HG02610 (cell line): ENCODE data around the gene EVI2B.
"Not testable (repeated sequence)": the region's sequence is repeated elsewhere in the genome, so short reads cannot be mapped to it uniquely, and the experiment has no call there.

ENCODE experiments used
- ATAC-seq: cut with Tn5 transposase; IDR thresholded peaks from one replicate; pipeline ENCODE4 v1.9.1; 2021; ENCODE audit warnings: mild to moderate bottlenecking, moderate library complexity; ENCODE audit not compliant: unreplicated experiment

EVI2B gene

DNA sequence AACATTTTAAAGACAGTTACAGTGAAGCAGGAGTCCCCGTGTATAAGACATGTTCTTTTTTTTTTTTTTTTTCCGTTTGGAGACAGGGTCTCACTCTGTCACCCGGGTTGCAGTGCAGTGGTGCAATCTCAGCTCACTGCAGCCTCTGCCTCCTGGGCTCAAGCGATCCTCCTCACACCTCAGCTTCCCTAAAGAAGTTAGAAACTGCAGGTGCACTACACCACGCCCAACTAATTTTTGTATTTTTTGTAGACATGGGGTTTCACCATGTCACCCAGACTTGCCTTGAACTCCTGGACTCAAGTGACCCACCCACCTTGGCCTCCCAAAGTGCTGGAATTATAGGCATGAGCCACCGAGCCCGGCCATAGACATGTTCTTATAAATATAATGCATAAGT, 3.0 kb downstream of the EVI2B start:
- no peak for ATAC-seq

DNA sequence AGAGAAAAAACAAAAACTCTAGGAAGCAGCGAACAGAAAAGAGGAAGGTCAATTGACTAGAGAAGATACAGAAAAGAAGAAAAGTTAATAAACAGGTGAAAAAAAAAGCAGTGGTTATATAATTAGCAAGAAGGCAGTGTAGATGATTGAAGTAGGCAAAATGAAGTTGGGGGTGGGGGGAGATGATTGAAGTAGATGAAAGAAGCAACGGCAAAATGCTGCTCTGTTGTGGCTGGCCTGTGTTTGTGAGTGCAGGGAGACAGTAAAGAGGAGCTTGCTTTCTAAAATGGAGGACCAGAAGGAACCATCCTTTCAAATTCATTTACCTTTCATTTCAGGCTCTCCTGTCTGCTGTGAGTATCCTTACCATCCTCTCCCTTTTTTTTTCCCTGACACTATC, 3.6 kb downstream of the EVI2B start:
- ATAC-seq, result no peak

DNA sequence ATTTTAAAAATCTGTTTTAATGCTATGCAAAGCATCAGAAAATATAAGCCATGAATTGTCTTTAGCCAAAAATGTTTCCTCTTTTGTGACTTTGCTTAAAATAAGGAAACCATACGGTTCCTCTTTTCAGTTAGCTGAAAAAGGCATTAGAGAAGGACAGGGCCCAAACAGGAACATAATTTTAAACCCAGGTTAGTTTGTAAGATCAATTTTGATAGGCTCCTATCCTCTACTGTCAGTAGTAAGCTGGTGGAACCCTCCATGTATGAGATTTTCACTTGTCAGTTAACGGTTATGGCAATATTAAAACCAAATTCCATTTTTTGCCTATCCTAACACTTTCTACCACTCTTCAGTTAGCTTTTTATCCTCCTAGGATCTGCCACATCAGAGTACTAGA, 4.3 kb downstream of the EVI2B start:
- no peak for ATAC-seq

DNA sequence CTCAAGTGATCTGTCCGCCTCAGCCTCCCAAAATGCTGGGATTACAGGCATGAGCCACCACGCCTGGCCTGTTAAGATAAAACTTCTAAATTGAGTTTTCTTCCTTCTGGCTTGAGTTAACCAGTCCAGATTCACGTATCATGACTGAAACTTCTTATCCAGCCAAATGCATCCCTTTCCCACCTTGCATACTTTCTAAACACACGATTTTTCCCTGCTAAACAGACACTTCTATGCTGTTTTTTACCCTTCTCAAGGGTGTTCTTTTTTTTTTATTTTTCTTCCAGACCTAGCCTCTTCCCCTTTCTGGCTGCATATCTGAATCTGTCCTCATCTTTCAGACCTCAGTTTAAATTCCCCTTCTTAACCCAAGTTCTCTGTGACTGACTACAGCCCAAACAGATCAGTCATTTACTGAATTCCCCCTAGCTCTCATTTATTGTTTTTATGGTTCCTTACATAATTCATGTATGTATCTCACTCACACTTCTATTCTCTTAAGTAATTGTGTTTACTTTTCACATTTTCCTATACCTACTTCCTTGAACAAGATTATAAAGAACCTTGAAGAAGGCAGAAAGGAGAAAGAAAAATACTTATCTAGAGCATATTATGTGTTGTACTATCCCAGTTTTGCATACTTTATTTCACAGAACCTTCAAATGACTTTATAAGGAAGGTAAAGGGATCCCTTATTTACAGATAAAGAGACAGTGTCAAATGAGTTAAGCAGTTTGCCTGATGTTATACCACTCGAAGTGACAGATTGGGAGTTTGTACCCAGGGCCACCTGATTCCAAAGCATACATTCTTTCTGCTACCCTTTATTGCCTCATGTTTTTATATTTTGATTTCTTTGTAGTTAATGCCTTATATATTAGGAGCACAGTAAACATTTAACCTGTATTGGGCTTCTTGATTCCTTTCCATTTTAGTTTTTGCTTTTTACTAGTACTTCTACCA, 5.2 kb downstream of the EVI2B start:
- ATAC-seq, result peak; percentile 63

DNA sequence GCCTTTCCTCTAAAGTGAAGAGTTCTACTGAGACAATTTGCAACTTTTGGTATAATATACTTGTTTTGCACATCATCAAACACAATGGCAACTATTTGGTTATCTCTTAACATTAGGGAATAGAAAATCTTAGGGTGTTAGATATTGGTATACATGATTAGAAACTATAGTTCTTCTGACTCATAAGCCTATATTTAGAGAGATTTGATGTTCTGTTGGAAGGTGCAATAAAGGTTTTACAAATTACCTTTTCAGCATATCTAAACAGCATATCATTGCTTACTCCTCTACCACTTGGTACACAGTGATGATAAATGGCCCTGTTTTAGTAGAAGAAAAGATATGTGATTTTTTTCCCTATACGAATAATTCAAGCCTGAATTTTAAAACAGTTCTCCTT, 6.2 kb downstream of the EVI2B start:
- ATAC-seq, result no peak

DNA sequence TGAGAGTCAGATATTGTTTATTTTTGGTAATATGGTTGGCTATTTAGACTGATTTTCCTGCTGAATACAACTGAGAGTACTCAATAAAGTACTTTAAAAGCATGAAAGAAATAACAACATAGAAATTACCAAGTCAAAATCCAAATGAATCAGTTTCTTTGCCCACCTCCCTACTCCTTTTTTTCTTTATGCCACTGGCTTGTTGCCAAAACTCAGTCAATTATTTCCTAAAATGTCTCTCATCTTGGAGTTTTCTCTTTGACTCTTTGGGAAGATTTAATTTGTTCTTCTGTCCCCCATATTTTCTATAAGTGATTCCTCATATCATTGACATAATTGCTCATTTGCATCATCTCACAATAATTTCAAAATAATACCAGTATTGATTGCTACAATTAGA, 14.2 kb downstream of the EVI2B start:
- ATAC-seq, result no peak

DNA sequence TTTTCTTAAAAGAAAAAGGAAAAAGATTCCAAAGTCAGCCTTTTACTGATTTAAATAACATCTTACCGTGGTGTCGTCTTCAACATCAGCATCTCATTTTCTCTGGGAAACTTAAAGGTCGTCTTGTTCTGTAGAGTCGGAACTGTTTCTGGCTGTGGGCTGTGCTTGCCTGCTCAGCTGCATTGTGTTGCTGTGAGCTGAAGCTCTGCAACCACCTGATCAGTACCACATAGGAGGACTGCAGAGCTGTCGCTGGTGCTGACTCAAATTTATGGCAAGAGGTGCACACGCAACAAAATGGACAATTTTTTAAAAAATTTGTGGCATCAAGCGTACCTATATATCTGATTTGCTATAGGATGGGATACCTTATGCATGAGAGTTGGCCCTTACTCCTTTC, 16.8 kb downstream of the EVI2B start, which contains the start of gene OMG:
OMG (minus strand) TSS at position 150 of the 400 bp plus-strand sequence. CDS start 908 bp downstream, outside the sequence.
- no peak for ATAC-seq

DNA sequence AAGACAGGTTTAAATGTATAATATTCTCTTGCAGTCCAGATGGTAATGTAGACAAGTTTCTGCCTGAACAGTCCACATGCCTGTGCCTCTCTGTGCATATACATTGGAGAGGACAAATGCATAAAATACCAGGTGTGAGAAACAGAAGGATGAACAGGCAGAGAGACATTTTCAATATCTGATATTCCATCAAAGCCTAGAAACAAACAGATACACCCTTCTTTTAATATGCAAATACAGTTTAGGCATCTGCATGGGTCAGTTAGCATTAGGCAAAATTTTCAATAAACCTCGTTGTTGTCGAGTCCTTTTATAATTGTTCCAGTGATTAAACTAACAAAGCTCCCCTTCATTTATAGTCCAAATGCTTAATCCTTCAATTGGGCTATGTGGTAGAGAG, 17.7 kb downstream of the EVI2B start:
- no peak for ATAC-seq

DNA sequence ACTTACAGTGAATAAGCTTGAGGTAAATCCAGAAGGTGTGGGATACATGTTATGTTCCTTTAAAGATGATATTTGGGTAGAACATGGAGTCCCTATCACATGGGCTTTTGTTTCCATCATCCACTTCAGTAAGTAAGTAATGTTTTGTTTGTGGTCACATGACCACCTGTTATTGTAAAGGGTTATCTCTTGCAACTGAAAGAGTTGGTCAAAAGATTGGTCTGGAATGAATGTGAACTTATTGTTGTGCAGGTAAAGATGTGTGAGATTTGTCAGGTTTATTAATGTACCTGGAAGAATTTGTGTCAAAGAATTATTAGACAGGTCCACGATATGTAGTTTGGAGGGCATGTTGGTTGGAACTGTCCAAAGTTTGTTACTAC, 18.4 kb downstream of the EVI2B start:
- no peak for ATAC-seq

DNA sequence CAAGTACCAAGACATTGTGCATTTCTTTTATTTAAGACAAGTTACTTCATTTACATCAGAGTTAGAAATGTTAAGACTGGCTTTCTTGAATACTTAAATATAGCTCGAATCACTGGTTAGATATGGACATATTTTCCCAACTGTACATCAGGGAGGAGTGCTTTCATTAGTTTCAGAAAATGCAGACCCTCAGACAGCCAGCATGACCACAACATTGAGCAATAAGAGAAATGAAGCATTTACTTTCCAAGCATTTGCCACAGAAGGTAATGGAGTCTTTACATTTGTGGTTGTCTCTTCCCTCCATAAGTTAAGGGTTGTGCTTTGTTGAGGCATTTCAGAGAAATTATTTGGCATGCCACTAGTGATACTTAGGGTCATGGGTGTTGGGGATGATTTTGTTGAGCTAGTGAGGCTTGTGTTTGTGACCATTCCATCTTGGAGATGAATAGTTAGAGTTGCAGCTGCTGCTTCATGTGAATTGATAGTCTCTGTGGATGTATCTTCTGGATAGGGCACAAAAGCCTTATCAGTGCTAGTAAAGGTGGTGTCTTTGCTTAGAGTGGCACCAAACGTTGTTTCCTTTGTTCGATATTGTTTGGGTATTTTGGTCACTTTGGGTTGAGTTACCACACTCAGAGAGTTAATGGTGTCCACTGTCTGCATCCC, 18.9 kb downstream of the EVI2B start:
- ATAC-seq, result no peak

DNA sequence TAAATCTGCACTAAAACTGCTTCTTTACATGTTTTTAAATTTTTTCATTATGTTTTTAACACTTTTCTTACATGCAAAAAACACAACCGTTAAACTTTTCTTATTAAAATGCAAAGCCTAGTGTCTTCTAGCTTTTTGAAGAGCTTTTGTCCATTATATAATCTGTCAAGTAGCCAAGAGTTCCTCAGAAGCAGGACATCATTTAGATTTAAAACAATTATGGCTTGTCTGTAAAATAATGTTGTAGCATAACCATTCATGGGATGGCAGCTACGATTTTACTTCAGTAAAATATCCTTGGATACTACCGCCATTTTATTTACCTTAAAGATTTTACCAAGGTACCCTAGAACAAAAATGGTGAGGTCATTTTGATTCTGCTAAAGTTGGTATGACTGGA, 19.6 kb downstream of the EVI2B start:
- no peak for ATAC-seq

DNA sequence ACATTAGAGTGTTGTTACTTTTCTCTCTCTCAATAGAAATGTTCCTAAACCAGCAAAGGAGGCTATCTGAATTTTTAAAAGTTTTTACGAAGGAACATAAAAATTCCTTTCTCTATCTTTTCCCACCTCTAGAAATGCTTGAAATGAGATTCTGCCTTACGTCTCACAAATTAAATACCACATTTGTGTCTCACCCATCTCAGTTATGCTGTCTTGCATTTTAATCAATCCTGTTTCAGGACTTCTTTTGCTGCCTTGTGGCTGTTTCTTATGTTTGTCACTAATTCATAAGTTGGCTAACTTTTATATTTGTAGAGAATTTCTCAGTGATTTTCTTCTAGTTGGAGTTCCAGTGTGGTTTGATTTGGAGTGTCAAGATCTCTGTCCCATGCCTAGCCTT, 20.3 kb downstream of the EVI2B start:
- ATAC-seq, result no peak

DNA sequence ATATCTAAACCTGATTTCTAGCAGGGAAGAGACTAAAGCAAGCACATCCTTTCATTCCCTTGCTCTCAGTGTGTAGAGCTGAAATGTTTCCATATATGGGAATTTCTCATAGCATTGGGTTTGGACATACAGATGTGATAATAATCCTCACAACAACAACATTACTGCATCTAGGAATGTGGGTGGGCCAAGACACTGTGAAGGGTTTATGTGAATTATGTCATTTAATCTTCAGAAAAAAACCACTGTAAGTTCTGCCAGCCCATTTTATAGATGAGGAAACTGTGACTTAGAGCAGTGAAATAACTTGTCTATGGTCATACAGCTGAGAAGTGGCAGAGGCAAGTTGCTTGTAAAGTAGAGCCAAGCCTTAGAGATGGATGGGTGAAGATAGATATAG, 22.0 kb downstream of the EVI2B start:
- no peak for ATAC-seq

DNA sequence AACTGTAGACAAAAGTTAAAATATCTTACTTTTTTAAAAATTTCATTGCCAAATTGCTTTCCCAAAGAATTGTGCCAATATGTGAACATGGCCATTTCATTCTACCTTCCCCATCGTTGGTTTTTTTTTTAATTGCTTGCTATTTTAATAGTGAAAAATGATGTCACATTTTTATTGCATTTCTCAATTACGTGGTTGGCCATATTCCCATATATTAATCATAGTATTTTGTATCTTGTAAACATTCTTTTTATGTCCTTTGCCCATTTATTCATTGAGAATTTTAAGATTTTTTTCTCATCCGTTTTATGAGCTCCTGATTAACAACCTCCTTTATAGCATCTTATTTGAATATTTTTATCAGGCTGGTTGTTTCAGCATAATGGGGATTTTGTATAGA, 24.1 kb downstream of the EVI2B start:
- ATAC-seq, result no peak

DNA sequence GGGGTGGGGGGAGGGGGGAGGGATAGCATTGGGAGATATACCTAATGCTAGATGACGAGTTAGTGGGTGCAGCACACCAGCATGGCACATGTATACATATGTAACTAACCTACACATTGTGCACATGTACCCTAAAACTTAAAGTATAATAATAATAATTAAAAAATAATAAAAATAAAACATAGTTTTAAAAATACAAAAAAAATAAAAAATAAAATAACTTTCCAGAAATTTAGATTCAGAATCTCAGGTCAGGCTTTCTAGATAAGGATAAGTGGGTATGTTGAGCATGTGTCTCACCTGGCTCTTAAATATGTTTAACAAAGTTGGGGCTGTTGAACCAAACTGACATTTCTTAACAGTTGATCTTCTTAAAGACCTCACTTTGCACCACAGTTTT, 25.9 kb downstream of the EVI2B start:
- ATAC-seq, result not testable (repeated sequence)

DNA sequence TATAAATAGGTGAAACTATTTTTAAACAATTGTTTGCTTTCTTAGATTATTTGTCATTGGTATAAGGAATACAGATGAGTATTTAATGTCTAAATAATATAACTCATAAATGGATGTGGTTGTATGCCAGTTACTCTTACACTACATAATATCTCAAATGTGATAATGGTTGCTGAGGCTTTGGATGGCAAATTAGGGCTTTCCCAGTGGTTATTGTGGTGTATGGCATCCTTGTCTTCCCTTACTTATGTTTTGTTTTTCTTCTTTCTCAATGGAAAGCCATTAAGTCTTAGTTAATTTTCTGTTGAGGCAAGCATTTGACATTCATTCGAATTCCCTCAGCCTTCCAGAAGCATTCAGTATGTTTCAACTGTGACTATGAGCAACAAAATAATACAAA, 27.3 kb downstream of the EVI2B start:
- ATAC-seq, result no peak

DNA sequence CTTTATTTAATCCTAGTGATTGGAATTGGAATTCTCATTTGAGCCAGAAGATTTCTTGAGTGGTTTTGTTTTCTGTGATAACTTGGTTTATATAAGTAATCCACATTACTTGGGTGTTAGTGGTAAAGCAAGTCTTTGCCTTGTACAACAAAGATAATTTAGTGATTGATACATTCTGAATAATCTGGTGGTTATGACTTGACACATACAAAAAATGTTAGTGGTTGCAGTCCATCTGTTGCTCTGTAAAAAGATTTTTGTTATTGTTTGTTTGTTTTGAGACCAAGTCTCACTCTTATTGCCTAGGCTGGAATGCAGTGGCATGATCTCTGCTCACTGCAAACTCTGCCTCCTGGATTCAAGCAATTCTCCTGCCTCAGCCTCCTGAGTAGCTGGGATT, 30.0 kb downstream of the EVI2B start:
- ATAC-seq, result no peak

DNA sequence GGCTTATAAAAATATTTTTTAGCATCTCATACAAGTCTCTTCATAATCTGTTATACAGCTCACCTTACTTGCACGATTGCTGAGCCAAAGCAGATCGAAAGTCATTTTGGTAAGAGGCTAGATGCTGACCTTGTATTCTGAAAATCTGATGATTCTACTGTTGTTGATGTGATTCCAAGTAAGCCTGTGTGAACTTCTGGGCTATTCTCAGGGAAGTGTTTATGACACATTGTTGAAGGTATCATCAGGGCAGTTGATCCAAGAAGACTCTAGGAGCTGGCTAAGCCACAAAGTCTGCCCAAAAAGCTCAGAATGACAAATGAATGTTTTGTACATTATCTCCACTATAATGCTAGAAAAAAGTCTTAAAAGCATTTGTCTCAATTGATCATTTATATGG, 32.8 kb downstream of the EVI2B start:
- no peak for ATAC-seq

DNA sequence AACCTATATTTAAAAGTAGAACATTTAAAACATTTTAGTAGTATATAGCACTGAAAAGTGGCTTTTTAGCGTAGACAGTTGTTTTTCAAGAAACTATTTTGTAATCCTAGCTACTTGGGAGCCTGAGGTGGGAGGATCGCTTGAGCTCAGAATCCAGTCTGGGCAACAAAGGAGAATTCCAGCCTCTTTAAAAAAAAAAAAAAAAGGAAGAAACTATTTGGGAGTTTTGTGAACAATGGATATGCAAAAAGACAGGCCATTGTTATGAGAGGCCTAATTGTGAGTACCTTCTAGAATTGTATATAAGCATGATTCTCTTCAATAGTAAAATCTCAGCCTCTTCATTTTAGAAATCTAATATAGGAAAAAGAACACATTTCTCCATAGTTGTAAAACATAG, 34.5 kb downstream of the EVI2B start:
- no peak for ATAC-seq

DNA sequence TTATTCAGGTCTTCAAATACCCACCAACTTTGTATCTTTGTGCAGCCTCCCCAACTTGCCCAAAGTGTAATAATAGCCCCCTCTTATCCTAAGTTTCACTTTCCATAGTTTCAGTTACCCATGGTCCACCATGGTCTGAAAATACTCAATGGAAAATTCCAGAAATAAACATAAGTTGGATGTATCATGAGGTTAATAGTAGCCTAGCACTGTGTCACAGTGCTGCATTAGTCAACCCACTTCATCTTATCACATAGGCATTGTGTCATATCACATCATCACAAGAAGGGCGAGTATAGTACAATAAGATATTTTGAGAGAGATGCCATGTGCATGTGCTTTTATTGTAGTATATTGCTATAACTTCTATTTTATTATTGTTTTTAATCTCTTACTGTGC, 38.7 kb downstream of the EVI2B start:
- ATAC-seq, result no peak

DNA sequence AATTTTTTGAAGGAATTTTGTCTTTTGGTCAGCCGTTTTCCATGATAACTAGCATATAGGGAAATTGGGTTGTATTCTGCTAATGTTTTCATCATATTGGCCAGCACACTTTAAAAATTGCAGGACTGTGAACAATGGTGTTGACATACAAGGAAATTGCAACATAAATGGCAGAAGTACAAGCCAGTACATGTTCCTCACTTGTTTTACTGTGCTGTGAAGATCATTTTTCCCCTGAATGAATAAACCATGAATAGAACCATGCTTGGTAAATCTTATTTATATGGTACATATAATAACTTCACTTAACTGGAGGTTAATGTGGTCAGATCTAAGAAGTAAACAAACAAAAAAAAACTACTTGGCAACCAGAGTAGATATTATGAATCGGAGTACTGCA, 39.6 kb downstream of the EVI2B start:
- ATAC-seq, result no peak

DNA sequence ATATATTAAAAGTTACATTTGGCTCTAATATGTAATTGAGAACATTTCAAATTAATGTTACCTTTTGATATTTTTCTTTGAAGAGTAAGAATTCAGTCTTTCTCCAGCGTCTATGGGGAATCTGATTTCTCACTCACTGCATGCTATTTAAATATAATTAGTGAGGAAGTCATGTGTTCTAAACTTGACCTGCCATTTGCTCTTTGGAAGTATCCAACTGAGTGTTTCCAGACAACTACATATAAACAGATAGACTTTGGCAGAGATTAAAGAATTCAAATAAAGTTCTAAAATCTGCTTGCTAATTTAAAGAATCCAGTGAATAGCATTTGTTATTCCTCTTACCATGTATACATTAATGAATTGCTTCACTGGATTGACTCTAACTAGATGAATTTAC, 40.3 kb downstream of the EVI2B start:
- ATAC-seq, result no peak
